ENCODE data around the gene GRIN2D.

The GRIN2D gene

DNA sequence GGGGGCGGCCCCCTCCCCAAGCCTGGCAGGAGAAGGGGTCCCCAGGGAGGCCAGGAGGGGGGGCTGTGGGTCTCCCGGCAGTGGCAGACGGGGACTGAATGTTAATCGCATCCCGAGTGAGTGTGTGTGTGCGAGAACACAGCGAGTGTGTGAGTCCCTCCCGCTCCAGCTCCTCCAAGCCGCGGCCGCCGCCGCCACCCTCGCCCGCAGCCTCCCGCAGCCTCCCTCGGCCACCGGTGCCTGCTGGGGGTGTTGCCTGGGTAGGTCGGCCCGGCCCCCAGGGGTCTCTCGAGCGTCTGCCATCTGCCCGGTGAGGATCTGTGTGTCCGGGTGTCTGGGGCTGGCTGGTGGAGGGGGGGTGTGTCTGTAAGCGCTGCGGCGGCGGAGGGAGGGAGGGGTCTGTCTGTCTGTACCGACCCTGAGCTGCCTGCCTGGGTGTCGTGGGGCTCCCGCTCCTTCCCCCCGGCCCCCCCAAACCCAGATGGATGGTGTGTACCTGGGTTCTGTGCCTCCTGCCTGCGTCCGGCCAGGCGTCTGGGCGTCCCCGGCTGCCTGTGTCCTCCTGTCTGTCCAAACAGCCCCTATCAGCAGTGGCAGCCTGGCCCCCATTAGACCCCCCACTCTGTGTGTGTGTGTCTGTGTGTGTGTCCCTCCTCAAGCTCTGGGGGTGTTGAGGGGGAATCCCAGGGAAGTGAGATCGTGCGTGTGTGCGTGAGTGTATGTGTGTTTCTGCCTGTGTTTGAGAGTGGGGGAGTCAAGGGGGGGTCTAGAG is at the start of gene GRIN2D:
GRIN2D (plus strand) TSS at position 110 of the 772 bp plus-strand sequence. CDS start 4,725 bp downstream, outside the sequence.
- DNase-seq (ENCODE audit: low read depth in 1 of 2, low spot score in 1 of 2) = no peak

DNA sequence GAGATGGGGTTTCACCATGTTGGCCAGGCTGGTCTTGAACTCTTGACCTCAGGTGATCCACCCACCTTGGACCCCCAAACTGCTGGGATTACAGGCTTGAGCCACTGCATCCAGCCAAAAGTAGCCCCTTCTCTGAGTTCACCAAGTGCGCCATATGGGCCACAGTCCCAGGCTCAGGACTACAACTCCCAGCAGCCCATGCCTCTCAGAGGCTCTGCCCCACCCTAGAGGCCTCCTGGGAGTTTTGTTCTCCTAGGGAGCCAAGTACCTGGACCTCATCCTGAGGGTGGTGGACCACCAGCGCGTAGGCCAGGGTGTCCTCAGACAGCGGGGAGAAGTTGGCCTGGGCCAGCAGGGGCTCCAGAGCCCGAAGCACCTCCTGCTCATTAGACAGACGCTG is 48.6 kb upstream of the GRIN2D start:
- no peak for DNase-seq (ENCODE audit: low read depth in 1 of 2, low spot score in 1 of 2)

GRCh38 chr19:48346191-48346590 is 47.3 kb upstream of the GRIN2D start:
- no peak for DNase-seq (ENCODE audit: low read depth in 1 of 2, low spot score in 1 of 2)

- no peak for DNase-seq (ENCODE audit: low read depth in 1 of 2, low spot score in 1 of 2)
Measured at GRCh38 chr19:48348045-48348444, 45.4 kb upstream of the GRIN2D start.

GRCh38 chr19:48348737-48349136 is 44.7 kb upstream of the GRIN2D start:
- no peak for DNase-seq (ENCODE audit: low read depth in 1 of 2, low spot score in 1 of 2)

GRCh38 chr19:48350856-48351255 is 42.6 kb upstream of the GRIN2D start:
- DNase-seq (ENCODE audit: low read depth in 1 of 2, low spot score in 1 of 2) = no peak

- peak; percentile 59 to 76 for DNase-seq (ENCODE audit: low read depth in 1 of 2, low spot score in 1 of 2)
Measured at GRCh38 chr19:48351341-48351752, 42.1 kb upstream of the GRIN2D start.

DNA sequence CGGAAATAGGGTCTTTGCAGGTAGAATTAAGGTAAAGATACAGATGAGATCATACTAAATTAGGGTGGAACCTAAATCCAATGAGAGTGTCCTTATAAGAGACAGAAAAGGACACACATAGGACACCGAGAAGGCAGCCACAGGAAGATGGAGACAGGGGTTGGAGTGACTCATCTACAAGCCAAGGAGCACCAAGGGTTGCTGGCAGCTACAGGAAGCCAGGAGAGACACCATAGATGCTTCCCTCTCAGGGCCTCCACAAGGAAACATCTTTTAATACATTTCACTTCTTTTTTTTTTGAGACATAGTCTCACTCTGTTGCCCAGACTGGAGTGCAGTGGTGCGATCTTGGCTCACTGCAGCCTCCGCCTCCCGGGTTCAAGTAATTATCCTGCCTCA is 39.8 kb upstream of the GRIN2D start:
- no peak for DNase-seq (ENCODE audit: low read depth in 1 of 2, low spot score in 1 of 2)

DNA sequence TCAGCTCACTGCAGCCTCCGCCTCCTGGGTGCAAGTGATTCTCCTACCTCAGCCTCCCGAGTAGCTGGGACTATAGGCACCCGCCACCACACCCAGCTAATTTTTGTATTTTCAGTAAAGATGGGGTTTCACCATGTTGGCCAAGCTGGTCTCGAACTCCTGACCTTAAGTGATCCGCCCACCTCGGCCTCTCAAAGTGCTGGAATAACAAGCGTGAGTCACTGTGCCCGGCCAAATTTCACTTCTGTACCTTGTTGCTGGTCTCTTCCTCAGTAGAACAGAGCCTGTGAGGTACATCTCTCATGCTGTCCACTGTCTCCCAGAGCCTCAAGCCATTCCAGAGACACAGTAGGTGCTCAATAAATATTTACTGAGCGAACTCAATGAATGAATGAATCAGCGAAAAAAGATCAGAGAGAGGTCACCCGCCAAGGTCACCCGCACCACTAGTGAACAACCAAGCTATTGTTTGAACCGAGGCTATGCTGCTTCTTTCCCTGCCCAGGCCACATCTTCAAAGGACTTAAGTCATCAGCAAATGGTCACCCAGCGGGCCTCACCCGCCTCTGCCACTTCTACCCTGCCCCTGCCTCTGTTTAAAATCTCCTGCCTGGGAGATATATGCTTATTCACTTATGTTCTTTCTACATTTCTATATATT is 39.0 kb upstream of the GRIN2D start:
- DNase-seq (ENCODE audit: low read depth in 1 of 2, low spot score in 1 of 2) = no peak

DNA sequence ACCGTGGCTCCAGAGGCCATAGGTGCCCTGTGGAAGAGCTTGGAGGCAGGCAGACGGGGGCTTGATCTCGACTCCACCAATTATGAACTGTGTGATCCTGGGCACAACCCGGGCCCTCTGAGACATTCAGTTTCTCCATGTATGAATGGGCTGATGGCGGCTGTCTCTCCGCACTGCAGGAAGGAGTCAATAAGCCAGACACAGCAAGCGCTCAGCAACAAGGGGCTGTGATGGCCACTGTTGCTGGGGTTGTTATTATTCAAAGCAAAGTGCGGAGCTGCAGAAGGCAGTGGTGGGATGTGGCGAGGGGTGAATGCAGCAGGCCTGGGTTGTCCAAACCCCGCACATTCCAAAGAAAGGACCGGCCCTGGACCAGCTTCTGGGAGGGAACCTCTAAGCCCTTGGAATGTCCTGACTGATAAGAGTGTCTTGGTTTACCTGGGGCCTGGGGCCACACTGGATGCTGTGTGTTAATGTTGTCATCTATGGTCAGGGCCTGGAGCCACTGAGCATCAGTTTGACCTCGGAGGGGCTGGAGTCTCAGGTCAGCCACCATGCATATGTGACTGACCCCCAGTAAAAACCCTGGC is 38.0 kb upstream of the GRIN2D start:
- no peak for DNase-seq (ENCODE audit: low read depth in 1 of 2, low spot score in 1 of 2)

GRCh38 chr19:48359123-48359522 is 34.3 kb upstream of the GRIN2D start:
- no peak for DNase-seq (ENCODE audit: low read depth in 1 of 2, low spot score in 1 of 2)

- DNase-seq (ENCODE audit: low read depth in 1 of 2, low spot score in 1 of 2) = no peak
Measured at GRCh38 chr19:48361912-48362311, 31.6 kb upstream of the GRIN2D start.

GRCh38 chr19:48362716-48363499 is 30.6 kb upstream of the GRIN2D start:
- peak; percentile 77 for DNase-seq (ENCODE audit: low read depth in 1 of 2, low spot score in 1 of 2)

GRCh38 chr19:48363500-48363809 is 30.0 kb upstream of the GRIN2D start:
- no peak for DNase-seq (ENCODE audit: low read depth in 1 of 2, low spot score in 1 of 2)

DNA sequence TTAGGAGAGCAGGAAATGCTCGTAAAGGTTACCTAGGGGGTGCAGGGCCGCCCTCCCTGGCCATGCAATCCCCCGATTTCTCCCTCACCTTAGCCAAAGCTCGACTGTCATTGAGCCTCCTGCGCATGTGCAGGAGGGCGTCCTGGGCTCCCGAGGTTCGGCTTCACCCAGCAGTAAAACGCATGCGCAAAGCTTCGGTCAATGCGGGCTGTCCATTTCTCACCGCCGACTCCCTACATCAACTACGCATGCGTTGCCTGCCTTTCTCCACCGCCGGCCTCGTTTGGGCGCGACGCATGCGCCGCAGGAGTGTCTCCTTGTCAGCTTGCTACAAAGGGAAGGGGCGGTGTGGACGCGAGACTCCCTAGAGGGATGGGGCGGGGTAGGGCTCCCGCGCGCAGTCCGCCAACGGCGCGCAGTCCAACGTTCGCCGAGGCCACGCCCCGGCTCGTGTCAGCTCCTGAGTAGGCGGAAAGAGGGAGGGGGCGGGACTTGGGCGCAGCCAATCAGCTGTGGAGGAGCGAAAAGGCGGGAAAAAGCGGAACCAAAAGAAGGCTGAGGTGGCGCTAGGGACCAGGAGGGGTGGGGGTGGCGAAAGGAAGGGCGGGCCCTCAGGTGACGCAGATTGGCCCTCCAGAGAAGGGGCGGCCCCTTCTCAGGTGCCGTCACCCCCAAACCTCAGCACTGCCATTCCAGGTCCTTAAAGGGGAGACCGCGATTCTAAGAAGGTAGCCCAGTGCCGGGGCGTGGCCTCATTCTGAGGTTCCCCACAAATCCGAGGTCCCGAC is 29.5 kb upstream of the GRIN2D start, which contains the start of the genes SYNGR4 and TMEM143:
SYNGR4 (plus strand) TSS at position 558 of the 788 bp plus-strand sequence. CDS start 1,476 bp downstream, outside the sequence.
TMEM143 (minus strand) TSS at position 131 of the 788 bp plus-strand sequence; CDS start at position 111, 20 bp downstream.
- DNase-seq (ENCODE audit: low read depth in 1 of 2, low spot score in 1 of 2) = peak; percentile 92 to 97

GRCh38 chr19:48364598-48365348 is 28.7 kb upstream of the GRIN2D start:
- no peak for DNase-seq (ENCODE audit: low read depth in 1 of 2, low spot score in 1 of 2)

- no peak for DNase-seq (ENCODE audit: low read depth in 1 of 2, low spot score in 1 of 2)
Measured at GRCh38 chr19:48365602-48366001, 27.9 kb upstream of the GRIN2D start.

DNA sequence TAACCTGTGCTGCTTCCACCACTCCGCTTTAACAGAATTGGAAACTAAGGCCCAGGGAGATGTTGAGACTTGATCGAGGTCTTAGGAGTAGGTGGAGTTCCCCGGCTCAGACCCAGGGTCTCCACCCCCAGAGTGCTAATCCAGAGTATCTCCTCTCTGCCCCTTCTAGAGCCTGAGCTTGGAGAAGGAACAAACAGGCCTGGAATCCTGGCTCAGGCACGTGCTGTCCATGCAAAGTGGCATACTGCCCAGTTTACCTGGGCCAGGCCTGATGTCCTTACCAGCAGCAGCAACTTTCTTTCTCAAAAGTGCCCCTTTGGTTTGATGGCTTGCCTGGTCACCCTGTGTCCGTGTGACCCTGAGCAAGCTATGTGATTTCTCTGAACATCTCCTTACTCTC is 25.6 kb upstream of the GRIN2D start:
- no peak for DNase-seq (ENCODE audit: low read depth in 1 of 2, low spot score in 1 of 2)

- DNase-seq (ENCODE audit: low read depth in 1 of 2, low spot score in 1 of 2) = no peak
Measured at GRCh38 chr19:48368936-48369335, 24.5 kb upstream of the GRIN2D start.

DNA sequence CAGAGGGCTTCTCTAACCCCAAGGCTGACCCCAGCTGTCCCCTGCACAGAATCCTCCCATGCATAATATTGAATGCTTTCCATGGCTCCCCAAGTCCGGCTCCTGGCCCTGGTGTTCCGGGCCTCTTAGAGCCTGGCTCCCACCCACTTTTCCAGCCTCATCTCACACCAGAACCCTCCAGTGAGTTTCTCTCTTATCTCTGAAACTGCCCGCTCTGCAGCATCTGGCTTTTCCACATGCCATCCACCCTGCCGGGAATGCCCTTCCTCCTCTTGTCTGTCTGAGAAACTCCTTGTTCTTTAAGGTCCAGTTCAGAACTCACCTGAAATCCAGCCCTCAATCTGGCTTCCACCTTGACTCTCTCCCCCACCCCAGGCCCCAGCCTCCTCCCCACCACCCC is 22.5 kb upstream of the GRIN2D start:
- DNase-seq (ENCODE audit: low read depth in 1 of 2, low spot score in 1 of 2) = no peak
